Right renal pelvis (tissue), 4 donors: ENCODE measurements around the gene ABO. TPM values are rescaled to one million over a fixed set of nuclear protein-coding genes. Genes with fewer than 3 reads are reported as not detected.
"Not testable (repeated sequence)": the region's sequence is repeated elsewhere in the genome, so short reads cannot be mapped to it uniquely, and the experiment has no call there.

Experiments used
- DNase-seq, 4 donors: peaks; one replicate each; pipeline ENCODE4 v3.0.0-alpha.2; 2013; ENCODE audit warnings: low read depth in 4 of 4, low spot score in 3 of 4, missing footprints in 1 of 4
- polyA plus RNA-seq, 4 donors: library from polyadenylated mRNA; unstranded; fragments of 120-200 nt; gene quantifications; one replicate each; pipeline ENCODE4 v1.2.1, GENCODE V29; 2013; ENCODE audit not compliant: insufficient read length in 4 of 4

ABO gene
- polyA plus RNA-seq, 4 donors = 9.8 to 30.9 (median 24.8) TPM

- no peak for DNase-seq
Measured at GRCh38 chr9:133294257-133294656, 19.3 kb upstream of the ABO start.

- no peak for DNase-seq
Measured at GRCh38 chr9:133290751-133291302, 15.8 kb upstream of the ABO start.

GRCh38 chr9:133286523-133286922, 11.5 kb upstream of the ABO start:
- no peak for DNase-seq

- DNase-seq = no peak
Measured at GRCh38 chr9:133285252-133285775, 10.3 kb upstream of the ABO start.

- DNase-seq = no peak
Measured at GRCh38 chr9:133284362-133284761, 9.4 kb upstream of the ABO start.

- not testable (repeated sequence) for DNase-seq
Measured at GRCh38 chr9:133283255-133284032, 8.4 kb upstream of the ABO start.

- no peak for DNase-seq
Measured at GRCh38 chr9:133282464-133283238, 7.7 kb upstream of the ABO start.

- DNase-seq = no peak
Measured at GRCh38 chr9:133280392-133280791, 5.4 kb upstream of the ABO start.

GRCh38 chr9:133278161-133279114, 3.4 kb upstream of the ABO start:
- no peak for DNase-seq

GRCh38 chr9:133277467-133277866, 2.5 kb upstream of the ABO start:
- DNase-seq = no peak

- DNase-seq = no peak
Measured at GRCh38 chr9:133276923-133277322, 1.9 kb upstream of the ABO start.

- DNase-seq = no peak
Measured at GRCh38 chr9:133276001-133276884, 1.2 kb upstream of the ABO start.

- no peak for DNase-seq
Measured at GRCh38 chr9:133274236-133275104, 531 bp downstream of the ABO start.

GRCh38 chr9:133273819-133274218, 1.2 kb downstream of the ABO start:
- no peak for DNase-seq

GRCh38 chr9:133273098-133273497, 1.9 kb downstream of the ABO start:
- no peak for DNase-seq

- no peak for DNase-seq
Measured at GRCh38 chr9:133269537-133270362, 5.3 kb downstream of the ABO start.

- DNase-seq = not testable (repeated sequence)
Measured at GRCh38 chr9:133269136-133269535, 5.9 kb downstream of the ABO start.
